Measurements from ENCODE around the gene DDX27. TPM values are rescaled to one million over a fixed set of nuclear protein-coding genes. Genes with fewer than 3 reads are reported as not detected.

The DDX27 gene
- total RNA-seq, 1 experiment from 2014 or later: 87.3 TPM

- peaks cover 74% of the 10 kb centered on the region for H3K4me1 Mint-ChIP-seq (ENCODE audit: low read depth, unreplicated experiment)
- TF ChIP-seq CTCF (IDR thresholded peaks at IDR 0.05; ENCODE audit: unreplicated experiment): no peak
- CTCF ChIA-PET: no interaction called here
- peak overlapping the region; percentile 38 for H3K4me3 Mint-ChIP-seq (ENCODE audit: low read depth, unreplicated experiment)
- peaks cover 17% of the 10 kb centered on the region for H3K27me3 Mint-ChIP-seq (ENCODE audit: unreplicated experiment)
- BruUV-seq (replicated peaks): no TSS peak
- H3K27ac Mint-ChIP-seq (ENCODE audit: unreplicated experiment): peak overlapping the region; percentile 95
- peaks cover 94% of the 10 kb centered on the region for H3K36me3 Mint-ChIP-seq (ENCODE audit: insufficient read depth, unreplicated experiment)
- peaks cover 30% of the 10 kb centered on the region for H3K9me3 Mint-ChIP-seq (ENCODE audit: low read depth, unreplicated experiment)
- DNase-seq: peak; percentile 72
- intact Hi-C loops (cut with micrococcal nuclease; ENCODE audit: unreplicated experiment): no loop called here
Observed at GRCh38 chr20:49288784-49289696, 69.8 kb downstream of the DDX27 start.

GRCh38 chr20:49290608-49291191 lies 71.5 kb downstream of the DDX27 start:
- peaks cover 91% of the 10 kb centered on the region for H3K36me3 Mint-ChIP-seq (ENCODE audit: insufficient read depth, unreplicated experiment)
- CTCF ChIA-PET: no interaction called here
- no TSS peak for BruUV-seq (replicated peaks)
- H3K4me3 Mint-ChIP-seq (ENCODE audit: low read depth, unreplicated experiment): peak overlapping the region; percentile 3
- H3K27me3 Mint-ChIP-seq (ENCODE audit: unreplicated experiment): peaks cover 13% of the 10 kb centered on the region
- peaks cover 23% of the 10 kb centered on the region for H3K9me3 Mint-ChIP-seq (ENCODE audit: low read depth, unreplicated experiment)
- intact Hi-C loops (cut with micrococcal nuclease; ENCODE audit: unreplicated experiment): no loop called here
- peaks cover 58% of the 10 kb centered on the region for H3K4me1 Mint-ChIP-seq (ENCODE audit: low read depth, unreplicated experiment)
- no peak for TF ChIP-seq CTCF (IDR thresholded peaks at IDR 0.05; ENCODE audit: unreplicated experiment)
- H3K27ac Mint-ChIP-seq (ENCODE audit: unreplicated experiment): peak overlapping the region; percentile 40
- no peak for DNase-seq

- peaks cover 91% of the 10 kb centered on the region for H3K36me3 Mint-ChIP-seq (ENCODE audit: insufficient read depth, unreplicated experiment)
- no TSS peak for BruUV-seq (replicated peaks)
- peak overlapping the region; percentile 3 for H3K4me3 Mint-ChIP-seq (ENCODE audit: low read depth, unreplicated experiment)
Observed at GRCh38 chr20:49291200-49291599, 72.0 kb downstream of the DDX27 start.

GRCh38 chr20:49292010-49292409 lies 72.8 kb downstream of the DDX27 start:
- Mint-ChIP-seq H3K27ac (ENCODE audit: unreplicated experiment) (peak overlapping the region; percentile 31), H3K9me3 (ENCODE audit: low read depth, unreplicated experiment) (peaks cover 14% of the 10 kb centered on the region), H3K4me1 (ENCODE audit: low read depth, unreplicated experiment) (peaks cover 45% of the 10 kb centered on the region), H3K4me3 (ENCODE audit: low read depth, unreplicated experiment) (no peak overlapping the region), H3K27me3 (ENCODE audit: unreplicated experiment) (peaks cover 8% of the 10 kb centered on the region), H3K36me3 (ENCODE audit: insufficient read depth, unreplicated experiment) (peaks cover 91% of the 10 kb centered on the region)
- no peak for DNase-seq
- CTCF ChIA-PET: no interaction called here
- no peak for TF ChIP-seq CTCF (IDR thresholded peaks at IDR 0.05; ENCODE audit: unreplicated experiment)
- BruUV-seq (replicated peaks): no TSS peak
- intact Hi-C loops (cut with micrococcal nuclease; ENCODE audit: unreplicated experiment): no loop called here

More at GRCh38 chr20:49291200-49291599, 72.0 kb downstream of the DDX27 start:
- DNase-seq: no peak
- CTCF ChIA-PET: no interaction called here
- no peak for TF ChIP-seq CTCF (IDR thresholded peaks at IDR 0.05; ENCODE audit: unreplicated experiment)
- Mint-ChIP-seq H3K4me1 (ENCODE audit: low read depth, unreplicated experiment) (peaks cover 53% of the 10 kb centered on the region), H3K27me3 (ENCODE audit: unreplicated experiment) (peaks cover 13% of the 10 kb centered on the region), H3K27ac (ENCODE audit: unreplicated experiment) (peak overlapping the region; percentile 40), H3K9me3 (ENCODE audit: low read depth, unreplicated experiment) (peaks cover 19% of the 10 kb centered on the region)
- intact Hi-C loops (cut with micrococcal nuclease; ENCODE audit: unreplicated experiment): no loop called here

Measured in Calu3 (cell line).